Adrenal gland (tissue), 5 donors: ENCODE results near the gene FAM118B.

Source experiments
- CTCF ChIP-seq, 6 experiments: fragments of 450-650 bp in 4 of 6; fragments of 200-600 bp in 2 of 6; sonication (generic) in 1 of 6; IDR thresholded peaks; 1 replicate in 5 of 6; 2 replicates in 1 of 6; pipeline versions ENCODE4 v1.5.1 to v1.8.0; 2016 to 2021; ENCODE audit warnings: antibody characterized with exemption in 6 of 6, mild to moderate bottlenecking in 2 of 6, moderate library complexity in 1 of 6
- POLR2A ChIP-seq, 2 donors: fragments of 450-650 bp; IDR thresholded peaks; one replicate each; pipeline ENCODE4 v1.6.1; 2017; ENCODE audit warnings: antibody characterized with exemption in 2 of 2, mild to moderate bottlenecking in 2 of 2, moderate library complexity in 1 of 2
- donor health status: DM: no; HTN: no; CAD: no.

GRCh38 chr11:126216526-126217305 lies 5.1 kb downstream of the FAM118B start:
- TF ChIP-seq CTCF (IDR thresholded peaks at IDR 0.05) (no peak), POLR2A (IDR thresholded peaks at IDR 0.05) (no peak)
